ENCODE results near the gene TNFAIP8.

GRCh38 chr5:119358901-119359603 lies 3.2 kb downstream of the TNFAIP8 start:
- TF ChIP-seq, protein P1, sequence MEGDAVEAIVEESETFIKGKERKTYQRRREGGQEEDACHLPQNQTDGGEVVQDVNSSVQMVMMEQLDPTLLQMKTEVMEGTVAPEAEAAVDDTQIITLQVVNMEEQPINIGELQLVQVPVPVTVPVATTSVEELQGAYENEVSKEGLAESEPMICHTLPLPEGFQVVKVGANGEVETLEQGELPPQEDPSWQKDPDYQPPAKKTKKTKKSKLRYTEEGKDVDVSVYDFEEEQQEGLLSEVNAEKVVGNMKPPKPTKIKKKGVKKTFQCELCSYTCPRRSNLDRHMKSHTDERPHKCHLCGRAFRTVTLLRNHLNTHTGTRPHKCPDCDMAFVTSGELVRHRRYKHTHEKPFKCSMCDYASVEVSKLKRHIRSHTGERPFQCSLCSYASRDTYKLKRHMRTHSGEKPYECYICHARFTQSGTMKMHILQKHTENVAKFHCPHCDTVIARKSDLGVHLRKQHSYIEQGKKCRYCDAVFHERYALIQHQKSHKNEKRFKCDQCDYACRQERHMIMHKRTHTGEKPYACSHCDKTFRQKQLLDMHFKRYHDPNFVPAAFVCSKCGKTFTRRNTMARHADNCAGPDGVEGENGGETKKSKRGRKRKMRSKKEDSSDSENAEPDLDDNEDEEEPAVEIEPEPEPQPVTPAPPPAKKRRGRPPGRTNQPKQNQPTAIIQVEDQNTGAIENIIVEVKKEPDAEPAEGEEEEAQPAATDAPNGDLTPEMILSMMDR (IDR thresholded peaks at IDR 0.05): no peak
- TF ChIP-seq EZH2 (IDR thresholded peaks at IDR 0.05; ENCODE audit: borderline replicate concordance, insufficient read depth, low read depth, low read length, poor library complexity, severe bottlenecking): no peak
